ENCODE results near the gene FGG.
"Not testable (repeated sequence)": the region's sequence is repeated elsewhere in the genome, so short reads cannot be mapped to it uniquely, and the experiment has no call there.

Gene FGG

GRCh38 chr4:154610582-154610981 lies 1.9 kb downstream of the FGG start:
- DNase-seq (ENCODE audit: low read depth), result no peak

GRCh38 chr4:154609532-154609931 lies 2.9 kb downstream of the FGG start:
- no peak for DNase-seq (ENCODE audit: low read depth)

- no peak for DNase-seq (ENCODE audit: low read depth)
Observed at GRCh38 chr4:154608361-154609252, 3.8 kb downstream of the FGG start.

GRCh38 chr4:154606728-154607723 lies 5.4 kb downstream of the FGG start:
- DNase-seq (ENCODE audit: low read depth), result no peak

GRCh38 chr4:154604696-154605200 lies 7.7 kb downstream of the FGG start:
- no peak for DNase-seq (ENCODE audit: low read depth)

GRCh38 chr4:154603033-154603943 lies 9.2 kb downstream of the FGG start:
- DNase-seq (ENCODE audit: low read depth), result no peak

- no peak for DNase-seq (ENCODE audit: low read depth)
Observed at GRCh38 chr4:154602404-154603020, 9.9 kb downstream of the FGG start.

GRCh38 chr4:154597798-154598774 lies 14.4 kb downstream of the FGG start:
- DNase-seq (ENCODE audit: low read depth), result no peak

- not testable (repeated sequence) for DNase-seq (ENCODE audit: low read depth)
Observed at GRCh38 chr4:154597281-154597680, 15.2 kb downstream of the FGG start.

GRCh38 chr4:154595807-154596206 lies 16.6 kb downstream of the FGG start:
- DNase-seq (ENCODE audit: low read depth), result no peak

- not testable (repeated sequence) for DNase-seq (ENCODE audit: low read depth)
Observed at GRCh38 chr4:154594343-154594742, 18.1 kb downstream of the FGG start.

- DNase-seq (ENCODE audit: low read depth), result no peak
Observed at GRCh38 chr4:154593868-154594267, 18.6 kb downstream of the FGG start.

GRCh38 chr4:154591890-154592289 lies 20.6 kb downstream of the FGG start:
- no peak for DNase-seq (ENCODE audit: low read depth)

GRCh38 chr4:154590329-154591006 lies 22.0 kb downstream of the FGG start, which contains the start of gene FGA:
TSS of gene FGA (minus strand) at chr4:154590742. CDS start at chr4:154590687, 55 bp downstream.
- no peak for DNase-seq (ENCODE audit: low read depth)

GRCh38 chr4:154589296-154590197 lies 22.9 kb downstream of the FGG start:
- DNase-seq (ENCODE audit: low read depth), result no peak

- no peak for DNase-seq (ENCODE audit: low read depth)
Observed at GRCh38 chr4:154588198-154588597, 24.3 kb downstream of the FGG start.

GRCh38 chr4:154586296-154587033 lies 26.0 kb downstream of the FGG start:
- no peak for DNase-seq (ENCODE audit: low read depth)

All from T-helper 22 cell (primary cell).